GM12878 (cell line): Measurements from ENCODE around the gene DAZAP1. TPM values are rescaled to one million over a fixed set of nuclear protein-coding genes. Genes with fewer than 3 reads are reported as not detected.

Source experiments
- ATAC-seq: fragments of 200-7000 bp; cut with Tn5 transposase; 3 replicates; pipeline ENCODE4 v1.9.1; 2020; ENCODE audit warnings: mild to moderate bottlenecking, moderate library complexity
- BruUV-seq: library from RNA; stranded (reverse); fragments of 400-500 nt; replicated peaks from 2 replicates; lab custom pipeline; 2021; lab: Mats Ljungman, UMichigan
- CTCF ChIA-PET: fragments of 300-600 bp; sonication (Branson Sonifier 250); formaldehyde crosslinking; extraction: SDS; loops from one replicate; lab custom pipeline; 2021; ENCODE audit warnings: inconsistent platforms; lab: Yijun Ruan, JAX
- POLR2A ChIA-PET: fragments of 350-600 bp; formaldehyde crosslinking; extraction: SDS; loops from one replicate; lab custom pipeline; 2021; ENCODE audit warnings: inconsistent platforms; lab: Charles Lee
- RAD21 ChIA-PET: fragments of 300-600 bp; sonication (Branson Sonifier 250); formaldehyde crosslinking; loops from one replicate; lab custom pipeline; 2023; ENCODE audit warnings: antibody characterized with exemption; ENCODE audit not compliant: unreplicated experiment; lab: Charles Lee
- SMC1A ChIA-PET: fragments of 300-600 bp; sonication (Branson Sonifier 250); formaldehyde crosslinking; loops from one replicate; lab custom pipeline; 2023; ENCODE audit not compliant: unreplicated experiment, uncharacterized antibody; lab: Charles Lee
- DNase-seq: peaks from one replicate; pipeline ENCODE4 v3.0.0-alpha.2; 2011; ENCODE audit warnings: low read depth, low spot score
- FAIRE-seq: peaks from 3 replicates; lab custom pipeline; 2011; peaks lifted over from hg19 to GRCh38; lab: Jason Lieb, UNC
- H2AFZ ChIP-seq: 2 replicates; pipeline ENCODE4 v1.6.0; 2011; ENCODE audit warnings: low read depth, low read length, control low read depth; ENCODE audit not compliant: control insufficient read depth
- H3K27ac ChIP-seq: 2 replicates; pipeline ENCODE4 v1.5.1; 2011; ENCODE audit warnings: control low read depth; ENCODE audit not compliant: control insufficient read depth, insufficient read depth
- H3K27me3 ChIP-seq, 2 experiments: replicated peaks in 1 of 2; 2 replicates each; pipeline versions ENCODE4 v1.6.0 to v1.6.1; 2011; ENCODE audit warnings: low read length in 1 of 2; ENCODE audit not compliant: control insufficient read depth in 2 of 2, insufficient read depth in 2 of 2
- H3K36me3 ChIP-seq, 2 experiments: 2 replicates each; pipeline ENCODE4 v1.5.1; 2011; ENCODE audit warnings: low read length in 1 of 2; ENCODE audit not compliant: control insufficient read depth in 2 of 2, insufficient read depth in 2 of 2
- H3K4me1 ChIP-seq: 2 replicates; pipeline ENCODE4 v1.6.1; 2011; ENCODE audit warnings: mild to moderate bottlenecking, low read length, moderate library complexity, mixed read lengths; ENCODE audit not compliant: control insufficient read depth, insufficient read depth
- H3K4me2 ChIP-seq: 2 replicates; pipeline ENCODE4 v1.6.0; 2011; ENCODE audit warnings: control low read depth; ENCODE audit not compliant: control insufficient read depth, insufficient read depth
- H3K4me3 ChIP-seq: fragments of 200-600 bp; sonication (generic); 2 replicates; pipeline ENCODE4 v1.5.1; 2016
- H3K79me2 ChIP-seq: 2 replicates; pipeline ENCODE4 v1.6.0; 2011; ENCODE audit warnings: low read length; ENCODE audit not compliant: control insufficient read depth, insufficient read depth
- H3K9ac ChIP-seq: 2 replicates; pipeline ENCODE4 v1.8.0; 2011; ENCODE audit warnings: low read length, control low read depth, mixed read lengths; ENCODE audit not compliant: control insufficient read depth, insufficient read depth
- H3K9me3 ChIP-seq: replicated peaks from 3 replicates; pipeline ENCODE4 v1.5.1; 2011; ENCODE audit warnings: mild to moderate bottlenecking, low read length; ENCODE audit not compliant: control insufficient read depth, insufficient read depth
- H4K20me1 ChIP-seq: 2 replicates; pipeline ENCODE4 v1.6.0; 2011; ENCODE audit not compliant: control insufficient read depth, insufficient read depth
- CEBPB ChIP-seq, 2 experiments: fragments of 150-350 bp in 1 of 2; IDR thresholded peaks; 2 replicates each; pipeline ENCODE4 v1.6.1; 2012 to 2014; ENCODE audit warnings: low read depth in 2 of 2, low read length in 2 of 2, borderline replicate concordance in 1 of 2, inconsistent platforms in 1 of 2
- EGR1 ChIP-seq, 2 experiments: IDR thresholded peaks; 1 replicate in 1 of 2; 2 replicates in 1 of 2; pipeline ENCODE4 v1.6.1; 2011 to 2012; ENCODE audit warnings: low read depth in 2 of 2, low read length in 2 of 2, borderline replicate concordance in 1 of 2, mild to moderate bottlenecking in 1 of 2, moderate library complexity in 1 of 2
- EZH2 ChIP-seq: IDR thresholded peaks from 2 replicates; pipeline ENCODE4 v1.6.1; 2012; ENCODE audit warnings: low read depth, mild to moderate bottlenecking, control low read depth, inconsistent platforms, low read length, borderline replicate concordance; ENCODE audit not compliant: control insufficient read depth
- FOXK2 ChIP-seq: fragments of 450-650 bp; IDR thresholded peaks from 2 replicates; pipeline ENCODE4 v1.6.1; 2017; ENCODE audit warnings: mild to moderate bottlenecking, moderate library complexity
- FOXM1 ChIP-seq: IDR thresholded peaks from 2 replicates; pipeline ENCODE4 v1.6.1; 2012; ENCODE audit warnings: low read depth, mild to moderate bottlenecking, inconsistent platforms, low read length, moderate library complexity
- HDAC2 ChIP-seq: fragments of 200-600 bp; sonication (generic); IDR thresholded peaks from 2 replicates; pipeline ENCODE4 v1.6.1; 2017
- NFXL1 ChIP-seq: fragments of 450-650 bp; IDR thresholded peaks from 2 replicates; pipeline ENCODE4 v1.6.1; 2017; ENCODE audit warnings: antibody characterized with exemption, mild to moderate bottlenecking, borderline replicate concordance
- POLR2A ChIP-seq: IDR thresholded peaks from 2 replicates; pipeline ENCODE4 v1.6.1; 2011; ENCODE audit warnings: low read depth, mild to moderate bottlenecking, low read length
- POU2F2 ChIP-seq: IDR thresholded peaks from 3 replicates; pipeline ENCODE4 v1.6.1; 2011; ENCODE audit warnings: low read depth, mild to moderate bottlenecking, low read length, borderline replicate concordance
- RB1 ChIP-seq: fragments of 450-650 bp; formaldehyde crosslinking; IDR thresholded peaks from 2 replicates; pipeline ENCODE4 v1.6.1; 2017; ENCODE audit warnings: mild to moderate bottlenecking, borderline replicate concordance
- USF1 ChIP-seq: IDR thresholded peaks from 2 replicates; pipeline ENCODE4 v1.6.1; 2011; ENCODE audit warnings: borderline replicate concordance, low read depth, mild to moderate bottlenecking, moderate library complexity, mixed read lengths, low read length; ENCODE audit not compliant: insufficient read depth; ENCODE audit errors: extremely low read length
- WGBS: methylation state at CpG from one replicate; pipeline ENCODE4 v1.1.6; 2016; ENCODE audit warnings: low lambda C conversion rate; ENCODE audit not compliant: insufficient replicate concordance, insufficient coverage; ENCODE audit errors: missing lambda C conversion rate; 5-methylcytosine and 5-hydroxymethylcytosine counted together
- in situ Hi-C: fragments of 300-500 bp; cut with MboI; formaldehyde crosslinking; loops from 9 replicates; pipeline ENCODE4 v1.14.3; 2018; ENCODE audit warnings: mixed read lengths
- intact Hi-C: fragments of 100-400 bp; cut with micrococcal nuclease; formaldehyde crosslinking; loops from one replicate; pipeline ENCODE4 v1.14.2; 2022; ENCODE audit not compliant: unreplicated experiment
- polyA plus RNA-seq, 11 experiments: library from polyadenylated mRNA; depleted of rRNA in 4 of 11; unstranded in 6 of 11; stranded (reverse) in 5 of 11; fragments of >200 nt; fragmentation: Nextera tagmentation in 4 of 11; fragmentation: Illumina TruSeq in 1 of 11; extraction: Ambion mirVana in 4 of 11; extraction: Trizol in 1 of 11; gene quantifications; 1 replicate in 1 of 11; 2 replicates in 10 of 11; pipeline versions ENCODE4 v1.2.1 to v1.2.3, GENCODE V29; 2011 to 2016; ENCODE audit warnings: inconsistent platforms in 2 of 11, missing spikeins in 2 of 11, low read depth in 1 of 11
- total RNA-seq, 4 experiments: library from RNA; depleted of rRNA in 3 of 4; stranded (reverse); fragments of >200 nt in 3 of 4; fragmentation: Illumina TruSeq in 1 of 4; extraction: Trizol in 1 of 4; gene quantifications; 2 replicates each; pipeline versions ENCODE4 v1.2.1 to v1.2.3, GENCODE V29; 2013 to 2021

Gene DAZAP1
- total and polyA plus RNA-seq, 10 of the 15 experiments (the other 5 are each of a cell fraction or from before 2014, with no cell fraction given): 9.9 to 240 (median 92.3) TPM

GRCh38 chr19:1467490-1468273 is 60.3 kb downstream of the DAZAP1 start:
- RAD21 ChIA-PET: no interaction called here
- TF ChIP-seq FOXM1 (no peak), POLR2A (0 out of 2 replicates have a peak, but pooled peaks have one; percentile 31)
- TF ChIP-seq, all 136 proteins: peak for 1
- H2AFZ ChIP-seq: no peak overlapping the region
- ChIA-PET POLR2A (no interaction called here), SMC1A (no interaction called here), CTCF (no interaction called here)
- no peaks in the 10 kb centered on the region for H3K9me3 ChIP-seq
- peaks cover 7% of the 10 kb centered on the region for H4K20me1 ChIP-seq
- WGBS: 12% methylated on average over 92 of the region's 92 CpGs
- H3K4me2 ChIP-seq: no peak overlapping the region
- no peaks in the 10 kb centered on the region for H3K79me2 ChIP-seq
- FAIRE-seq (no peak), DNase-seq (no peak), ATAC-seq (no peak)
- H3K36me3 ChIP-seq: no peaks in the 10 kb centered on the region
- H3K9ac ChIP-seq: no peak overlapping the region
- BruUV-seq: no TSS peak
- H3K4me3 ChIP-seq: no peak overlapping the region
- intact Hi-C loops: no loop called here
- in situ Hi-C loops: no loop called here
- H3K27ac ChIP-seq: no peak overlapping the region
- H3K27me3 ChIP-seq: peaks cover 10 to 27% of the 10 kb centered on the region in 2 experiments
- peaks cover 7% of the 10 kb centered on the region for H3K4me1 ChIP-seq

- BruUV-seq: no TSS peak
- WGBS: 27% methylated on average over 37 of the region's 49 CpGs
- Histone ChIP-seq H3K36me3 (no peaks in the 10 kb centered on the region), H3K79me2 (no peaks in the 10 kb centered on the region), H3K9me3 (no peaks in the 10 kb centered on the region), H2AFZ (no peak overlapping the region), H3K4me1 (peaks cover 7% of the 10 kb centered on the region), H3K27ac (no peak overlapping the region), H3K9ac (no peak overlapping the region), H4K20me1 (peaks cover 7% of the 10 kb centered on the region), H3K4me3 (no peak overlapping the region), H3K4me2 (no peak overlapping the region), H3K27me3 (peaks cover 10 to 27% of the 10 kb centered on the region in 2 experiments)
- intact Hi-C loops: no loop called here
- in situ Hi-C loops: no loop called here
- DNase-seq (no peak), ATAC-seq (no peak), FAIRE-seq (no peak)
- ChIA-PET RAD21 (no interaction called here), CTCF (no interaction called here), POLR2A (no interaction called here), SMC1A (no interaction called here)
- TF ChIP-seq NFXL1 (no peak), RB1 (no peak), POU2F2 (no peak), EGR1 (IDR thresholded peaks at IDR 0.05; ENCODE audit: borderline replicate concordance in 1 of 2, low read depth in 2 of 2, low read length in 2 of 2) (no peak), FOXK2 (no peak), CEBPB (IDR thresholded peaks at IDR 0.05; ENCODE audit: borderline replicate concordance in 1 of 2, low read depth in 2 of 2, low read length in 2 of 2) (no peak), USF1 (no peak), EZH2 (0 out of 2 replicates have a peak, but pooled peaks have one; percentile 35), HDAC2 (no peak), POLR2A (0 out of 2 replicates have a peak, but pooled peaks have one; percentile 18)
Observed at GRCh38 chr19:1468274-1468820, 61.0 kb downstream of the DAZAP1 start.
